Endothelial cell of umbilical vein (primary cell): ENCODE measurements around the gene PRDM16. TPM values are rescaled to one million over a fixed set of nuclear protein-coding genes. Genes with fewer than 3 reads are reported as not detected.

ENCODE experiments used
- BruUV-seq: library from RNA; stranded (reverse); fragments of 400-500 nt; replicated peaks from 2 replicates; lab custom pipeline; 2021; lab: Mats Ljungman, UMichigan
- CTCF ChIA-PET: fragments of 300-600, 350-600 bp; sonication (Branson Sonifier 250); formaldehyde crosslinking; loops from one replicate; lab custom pipeline; 2021; ENCODE audit warnings: antibody characterized with exemption, inconsistent platforms; lab: Charles Lee
- POLR2A ChIA-PET: fragments of 300-600, 350-600 bp; sonication (Branson Sonifier 250); formaldehyde crosslinking; loops from one replicate; lab custom pipeline; 2021; ENCODE audit warnings: antibody characterized with exemption, inconsistent platforms; lab: Charles Lee
- DNase-seq: peaks from one replicate; pipeline ENCODE4 v3.0.0-alpha.2; 2011; ENCODE audit warnings: low read depth, low spot score
- FAIRE-seq: peaks from 2 replicates; lab custom pipeline; 2011; peaks lifted over from hg19 to GRCh38; lab: Jason Lieb, UNC
- H2AFZ ChIP-seq: 2 replicates; pipeline ENCODE4 v1.6.0; 2012; ENCODE audit warnings: low read depth, low read length, control low read depth, inconsistent platforms
- H3K27ac ChIP-seq: 2 replicates; pipeline ENCODE4 v1.5.1; 2011; ENCODE audit warnings: low read depth, mild to moderate bottlenecking, control low read depth, low read length, moderate library complexity; ENCODE audit not compliant: insufficient read depth
- H3K27me3 ChIP-seq, 2 experiments: 2 replicates each; pipeline versions ENCODE4 v1.6.0 to v1.6.1; 2011; ENCODE audit warnings: low read length in 2 of 2, mixed read lengths in 1 of 2; ENCODE audit not compliant: control insufficient read depth in 2 of 2, insufficient read depth in 2 of 2
- H3K36me3 ChIP-seq, 2 experiments: 2 replicates in 1 of 2; 3 replicates in 1 of 2; pipeline ENCODE4 v1.5.1; 2011; ENCODE audit warnings: low read length in 2 of 2, mild to moderate bottlenecking in 1 of 2, moderate library complexity in 1 of 2; ENCODE audit not compliant: control insufficient read depth in 2 of 2, insufficient read depth in 2 of 2; ENCODE audit errors: extremely low read depth in 1 of 2
- H3K4me1 ChIP-seq: 3 replicates; pipeline ENCODE4 v1.5.1; 2011; ENCODE audit warnings: mild to moderate bottlenecking, low read length; ENCODE audit not compliant: control insufficient read depth, insufficient read depth; ENCODE audit errors: extremely low read depth
- H3K4me2 ChIP-seq: 2 replicates; pipeline ENCODE4 v1.6.1; 2011; ENCODE audit warnings: low read length, control low read depth, mixed read lengths; ENCODE audit not compliant: insufficient read depth
- H3K4me3 ChIP-seq, 3 experiments: fragments of 200-600 bp in 1 of 3; sonication (generic), shearing (Covaris generic) in 1 of 3; replicated peaks in 1 of 3; 2 replicates each; pipeline ENCODE4 v1.5.1; 2011 to 2016; ENCODE audit warnings: control low read depth in 3 of 3, low read length in 3 of 3, mild to moderate bottlenecking in 2 of 3, inconsistent platforms in 1 of 3, low read depth in 1 of 3, moderate library complexity in 1 of 3; ENCODE audit not compliant: insufficient read depth in 1 of 3
- H3K79me2 ChIP-seq: 2 replicates; pipeline ENCODE4 v1.6.0; 2012; ENCODE audit warnings: low read length, inconsistent platforms; ENCODE audit not compliant: control insufficient read depth, insufficient read depth
- H3K9ac ChIP-seq: replicated peaks from 2 replicates; pipeline ENCODE3; 2011; ENCODE audit warnings: low read length, control low read depth; ENCODE audit not compliant: insufficient read depth; ENCODE audit errors: extremely low read depth
- H3K9me1 ChIP-seq: replicated peaks from 3 replicates; pipeline ENCODE4 v1.6.0; 2011; ENCODE audit warnings: mild to moderate bottlenecking, low read length; ENCODE audit not compliant: control insufficient read depth, insufficient read depth; ENCODE audit errors: extremely low read depth
- H3K9me3 ChIP-seq: replicated peaks from 2 replicates; pipeline ENCODE4 v1.5.1; 2012; ENCODE audit warnings: low read length, inconsistent platforms; ENCODE audit not compliant: control insufficient read depth, insufficient read depth
- H4K20me1 ChIP-seq: replicated peaks from 2 replicates; pipeline ENCODE3; 2011; ENCODE audit warnings: mild to moderate bottlenecking, low read length; ENCODE audit not compliant: control insufficient read depth, insufficient read depth; ENCODE audit errors: extremely low read depth
- EZH2 ChIP-seq: IDR thresholded peaks from 2 replicates; pipeline ENCODE4 v1.6.1; 2012; ENCODE audit warnings: borderline replicate concordance, low read depth, mild to moderate bottlenecking, moderate library complexity, low read length, inconsistent platforms; ENCODE audit not compliant: severe bottlenecking
- FOS ChIP-seq: IDR thresholded peaks from 2 replicates; pipeline ENCODE4 v1.6.1; 2011; ENCODE audit warnings: mild to moderate bottlenecking, low read length, moderate library complexity, borderline replicate concordance; ENCODE audit not compliant: insufficient read depth
- GATA2 ChIP-seq: IDR thresholded peaks from 2 replicates; pipeline ENCODE4 v1.7.0; 2011; ENCODE audit warnings: low read depth, mild to moderate bottlenecking, moderate library complexity, mixed read lengths, low read length; ENCODE audit not compliant: insufficient read length, insufficient read depth
- JUN ChIP-seq: IDR thresholded peaks from 2 replicates; pipeline ENCODE4 v1.6.1; 2011; ENCODE audit warnings: borderline replicate concordance, low read depth; ENCODE audit not compliant: insufficient read length, insufficient read depth
- MYC ChIP-seq: IDR thresholded peaks from one replicate; pipeline ENCODE4 v1.6.1; 2011; ENCODE audit warnings: mild to moderate bottlenecking, low read depth, low read length
- POLR2A ChIP-seq: IDR thresholded peaks from 2 replicates; pipeline ENCODE4 v1.6.1; 2012; ENCODE audit warnings: low read depth, mild to moderate bottlenecking, control low read depth, low read length
- POLR2AphosphoS5 ChIP-seq: IDR thresholded peaks from 2 replicates; pipeline ENCODE4 v1.6.1; 2012; ENCODE audit warnings: low read depth, mild to moderate bottlenecking, control low read depth, low read length, moderate library complexity; ENCODE audit not compliant: insufficient read depth
- dilution Hi-C: fragments of 300-500 bp; cut with MboI; formaldehyde crosslinking; loops from one replicate; pipeline ENCODE4 v1.15.0; 2019; ENCODE audit warnings: low sequenced_read_pairs; ENCODE audit not compliant: extremely low pct_ligation_motif_present
- intact Hi-C: fragments of 100-400 bp; cut with micrococcal nuclease; formaldehyde crosslinking; loops from one replicate; pipeline ENCODE4 v1.10.0; 2022
- polyA plus RNA-seq, 4 experiments: library from polyadenylated mRNA; depleted of rRNA in 3 of 4; stranded (reverse) in 3 of 4; unstranded in 1 of 4; fragments of >200 nt; gene quantifications; 2 replicates each; pipeline versions ENCODE4 v1.2.1 to v1.2.3, GENCODE V29; 2011 to 2012; ENCODE audit warnings: missing spikeins in 1 of 4
- total RNA-seq: library from RNA; stranded (reverse); gene quantifications from 2 replicates; pipeline ENCODE4 v1.2.3, GENCODE V29; 2021
- TF ChIP-seq, protein P1 (sequence below): IDR thresholded peaks from 2 replicates; pipeline ENCODE4 v1.6.1; 2011; ENCODE audit not compliant: insufficient read depth, insufficient read length
- TF ChIP-seq, protein P2 (sequence below), 2 donors: IDR thresholded peaks; 1 replicate in 1 of 2; 2 replicates in 1 of 2; pipeline ENCODE4 v1.5.1; 2011; ENCODE audit warnings: low read length in 2 of 2, mild to moderate bottlenecking in 2 of 2, moderate library complexity in 2 of 2, control low read depth in 1 of 2, inconsistent platforms in 1 of 2, low read depth in 1 of 2; ENCODE audit not compliant: insufficient read depth in 1 of 2; ENCODE audit errors: extremely low read depth in 1 of 2

Gene PRDM16
- total and polyA plus RNA-seq, 2 donors (not counting 3 experiments of a cell fraction or from before 2014, with no cell fraction given): not detected

DNA sequence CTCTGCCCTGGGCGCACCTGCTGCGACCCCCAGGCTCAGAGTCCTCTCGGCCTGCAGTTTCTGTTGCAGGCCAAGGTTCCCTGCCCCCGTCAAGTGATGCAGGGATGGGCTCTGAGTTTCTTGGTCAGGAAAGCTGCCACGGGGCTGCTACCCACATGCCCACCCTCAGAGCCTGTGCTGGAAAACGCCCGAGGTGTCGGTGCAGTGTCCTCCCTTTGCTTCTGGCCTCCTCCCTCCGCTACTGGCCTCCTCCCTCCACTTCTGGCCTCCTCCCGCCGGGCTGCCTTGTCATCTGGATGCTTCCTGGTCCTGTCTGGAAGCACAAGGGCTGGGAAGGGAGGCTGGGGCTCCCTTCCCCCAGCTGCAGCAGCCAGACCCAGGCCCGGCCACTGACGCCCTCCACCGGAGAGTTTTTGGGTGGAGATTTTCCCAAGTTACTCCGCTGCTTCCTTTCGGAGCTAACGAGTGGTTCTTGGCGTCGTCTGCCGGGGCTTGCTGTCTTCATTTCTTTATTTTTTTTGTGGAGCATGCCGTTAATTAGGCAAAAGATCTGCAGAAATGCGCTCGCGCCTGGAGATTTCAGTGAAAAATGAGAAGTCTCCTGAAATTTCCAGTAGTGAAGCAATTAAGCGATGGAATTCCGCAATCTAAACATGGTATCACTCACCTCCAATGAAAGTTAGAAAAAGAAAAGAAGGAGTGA, 17.4 kb downstream of the PRDM16 start:
- BruUV-seq: no TSS peak
- Histone ChIP-seq H3K4me2 (no peak overlapping the region), H3K9ac (no peak overlapping the region), H3K4me3 (no peak overlapping the region), H3K9me1 (no peaks in the 10 kb centered on the region), H3K9me3 (no peaks in the 10 kb centered on the region), H4K20me1 (no peaks in the 10 kb centered on the region), H3K79me2 (no peaks in the 10 kb centered on the region), H3K27me3 (no peaks in the 10 kb centered on the region), H2AFZ (no peak overlapping the region), H3K36me3 (no peaks in the 10 kb centered on the region), H3K4me1 (no peaks in the 10 kb centered on the region), H3K27ac (no peak overlapping the region)
- intact Hi-C loops (no loop called here), dilution Hi-C loops (no loop called here)
- TF ChIP-seq JUN (no peak), FOS (no peak), GATA2 (no peak), POLR2AphosphoS5 (no peak), EZH2 (no peak), MYC (no peak), POLR2A (no peak)
- TF ChIP-seq, protein P1, sequence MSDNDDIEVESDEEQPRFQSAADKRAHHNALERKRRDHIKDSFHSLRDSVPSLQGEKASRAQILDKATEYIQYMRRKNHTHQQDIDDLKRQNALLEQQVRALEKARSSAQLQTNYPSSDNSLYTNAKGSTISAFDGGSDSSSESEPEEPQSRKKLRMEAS: no peak
- TF ChIP-seq, protein P2, sequence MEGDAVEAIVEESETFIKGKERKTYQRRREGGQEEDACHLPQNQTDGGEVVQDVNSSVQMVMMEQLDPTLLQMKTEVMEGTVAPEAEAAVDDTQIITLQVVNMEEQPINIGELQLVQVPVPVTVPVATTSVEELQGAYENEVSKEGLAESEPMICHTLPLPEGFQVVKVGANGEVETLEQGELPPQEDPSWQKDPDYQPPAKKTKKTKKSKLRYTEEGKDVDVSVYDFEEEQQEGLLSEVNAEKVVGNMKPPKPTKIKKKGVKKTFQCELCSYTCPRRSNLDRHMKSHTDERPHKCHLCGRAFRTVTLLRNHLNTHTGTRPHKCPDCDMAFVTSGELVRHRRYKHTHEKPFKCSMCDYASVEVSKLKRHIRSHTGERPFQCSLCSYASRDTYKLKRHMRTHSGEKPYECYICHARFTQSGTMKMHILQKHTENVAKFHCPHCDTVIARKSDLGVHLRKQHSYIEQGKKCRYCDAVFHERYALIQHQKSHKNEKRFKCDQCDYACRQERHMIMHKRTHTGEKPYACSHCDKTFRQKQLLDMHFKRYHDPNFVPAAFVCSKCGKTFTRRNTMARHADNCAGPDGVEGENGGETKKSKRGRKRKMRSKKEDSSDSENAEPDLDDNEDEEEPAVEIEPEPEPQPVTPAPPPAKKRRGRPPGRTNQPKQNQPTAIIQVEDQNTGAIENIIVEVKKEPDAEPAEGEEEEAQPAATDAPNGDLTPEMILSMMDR (IDR thresholded peaks at IDR 0.05; ENCODE audit: extremely low read depth in 1 of 2, insufficient read depth in 1 of 2, low read depth in 1 of 2, low read length in 2 of 2): no peak
- FAIRE-seq (no peak), DNase-seq (no peak)
- POLR2A ChIA-PET: no interaction called here
- CTCF ChIA-PET: no interaction called here
